SU-DHL-6 (cell line): ENCODE results near the gene PODXL2.

Source experiments
- CTCF ChIP-seq: fragments of 200-600 bp; sonication (generic); IDR thresholded peaks from one replicate; pipeline ENCODE4 v1.5.1; 2017; ENCODE audit warnings: antibody characterized with exemption, mild to moderate bottlenecking, low read length, moderate library complexity; ENCODE audit not compliant: insufficient read depth, poor library complexity, severe bottlenecking
- EZH2phosphoT487 ChIP-seq: fragments of 200-600 bp; sonication (generic), shearing (Covaris generic); conservative IDR thresholded peaks from 2 replicates; pipeline ENCODE4 v1.6.1; 2018; ENCODE audit warnings: mild to moderate bottlenecking, antibody characterized with exemption, low read length, moderate library complexity, mixed read lengths

DNA sequence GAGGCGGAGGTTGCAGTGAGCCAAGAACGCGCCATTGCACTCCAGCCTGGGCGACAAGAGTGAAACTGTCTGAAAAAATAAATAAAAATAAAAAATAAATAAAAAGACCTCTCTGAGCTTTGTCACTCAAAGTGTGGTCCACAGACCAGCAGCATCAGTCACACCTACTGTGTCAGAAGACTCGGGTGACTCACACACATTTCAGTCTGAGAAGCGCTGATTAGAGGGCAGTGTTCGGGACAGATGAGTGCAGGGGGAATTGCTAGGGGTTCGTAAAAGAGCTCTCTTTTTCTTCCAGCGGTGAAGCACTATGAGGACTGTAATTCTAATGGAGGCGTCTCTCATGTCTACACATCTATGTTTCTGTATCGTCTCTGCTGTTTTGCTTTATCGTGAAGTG is 5.7 kb downstream of the PODXL2 start:
- TF ChIP-seq CTCF (no peak), EZH2phosphoT487 (no peak)
